Lower lobe of right lung (tissue), 2 donors: ENCODE data around the gene RPS6KA2. TPM values are rescaled to one million over a fixed set of nuclear protein-coding genes. Genes with fewer than 3 reads are reported as not detected.
"Not testable (repeated sequence)": the region's sequence is repeated elsewhere in the genome, so short reads cannot be mapped to it uniquely, and the experiment has no call there.

Experiments used
- ATAC-seq, 2 donors: fragments of 200-7000 bp; cut with Tn5 transposase; one replicate each; pipeline ENCODE4 v1.9.1; 2020 to 2022; ENCODE audit warnings: mild to moderate bottlenecking in 2 of 2, moderate library complexity in 2 of 2
- DNase-seq: peaks from one replicate; pipeline ENCODE4 v3.0.0-alpha.2; 2020
- H3K27ac ChIP-seq: fragments of 200-600 bp; one replicate; pipeline ENCODE4 v1.8.0; 2022
- H3K27me3 ChIP-seq: fragments of 200-600 bp; one replicate; pipeline ENCODE4 v1.8.0; 2022; ENCODE audit warnings: low read depth
- H3K36me3 ChIP-seq: fragments of 200-600 bp; one replicate; pipeline ENCODE4 v1.8.0; 2022; ENCODE audit warnings: mild to moderate bottlenecking
- H3K4me1 ChIP-seq: fragments of 200-600 bp; one replicate; pipeline ENCODE4 v1.8.0; 2022
- H3K4me3 ChIP-seq: fragments of 200-600 bp; one replicate; pipeline ENCODE4 v1.8.0; 2022; ENCODE audit warnings: mild to moderate bottlenecking
- H3K9me3 ChIP-seq: fragments of 200-600 bp; one replicate; pipeline ENCODE4 v1.8.0; 2022
- intact Hi-C: fragments of 100-400 bp; cut with DNase I; formaldehyde crosslinking; loops from one replicate; pipeline ENCODE4 v1.11.0; 2022
- total RNA-seq: library from RNA; stranded (reverse); fragmentation: NEBNext Ultra II Directional; extraction: Animal tissue kit (Norgen Biotek cat#: 25700); gene quantifications from one replicate; pipeline ENCODE4 v1.2.1, GENCODE V29; 2021
- TF ChIP-seq, protein P1 (sequence below): fragments of 200-600 bp; IDR thresholded peaks from one replicate; pipeline ENCODE4 v1.8.0; 2022; ENCODE audit warnings: antibody characterized with exemption, mild to moderate bottlenecking
- donor health status: DM: no; HTN: yes; CAD: no; lungs with severe emphysema.

Gene RPS6KA2
- total RNA-seq, 1 donor from 2014 or later: 102 TPM

DNA sequence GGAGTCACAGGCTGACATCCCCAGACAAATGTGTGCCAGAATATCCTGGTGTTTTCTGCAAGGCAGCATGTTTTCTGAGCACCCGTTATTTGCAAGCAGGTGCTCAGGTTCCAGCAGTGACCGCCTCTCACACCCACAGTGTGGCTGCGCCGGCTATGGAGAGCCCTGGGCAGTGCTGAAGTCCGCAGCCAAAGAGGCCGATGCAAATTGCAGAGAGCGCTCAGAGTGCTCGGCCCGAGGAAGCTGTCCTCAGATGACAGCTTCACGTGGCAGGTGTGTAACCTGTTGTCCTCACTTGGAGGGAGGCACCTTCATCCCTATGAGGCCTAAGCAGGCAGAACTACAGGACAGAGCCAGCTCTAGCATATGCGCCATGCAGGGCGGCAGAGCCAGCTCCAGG, 220.9 kb downstream of the RPS6KA2 start:
- Histone ChIP-seq H3K36me3 (peaks cover 13% of the 10 kb centered on the region), H3K27me3 (peaks cover 4% of the 10 kb centered on the region), H3K4me1 (no peaks in the 10 kb centered on the region), H3K9me3 (no peaks in the 10 kb centered on the region), H3K4me3 (no peak overlapping the region), H3K27ac (no peak overlapping the region)
- TF ChIP-seq, protein P1, sequence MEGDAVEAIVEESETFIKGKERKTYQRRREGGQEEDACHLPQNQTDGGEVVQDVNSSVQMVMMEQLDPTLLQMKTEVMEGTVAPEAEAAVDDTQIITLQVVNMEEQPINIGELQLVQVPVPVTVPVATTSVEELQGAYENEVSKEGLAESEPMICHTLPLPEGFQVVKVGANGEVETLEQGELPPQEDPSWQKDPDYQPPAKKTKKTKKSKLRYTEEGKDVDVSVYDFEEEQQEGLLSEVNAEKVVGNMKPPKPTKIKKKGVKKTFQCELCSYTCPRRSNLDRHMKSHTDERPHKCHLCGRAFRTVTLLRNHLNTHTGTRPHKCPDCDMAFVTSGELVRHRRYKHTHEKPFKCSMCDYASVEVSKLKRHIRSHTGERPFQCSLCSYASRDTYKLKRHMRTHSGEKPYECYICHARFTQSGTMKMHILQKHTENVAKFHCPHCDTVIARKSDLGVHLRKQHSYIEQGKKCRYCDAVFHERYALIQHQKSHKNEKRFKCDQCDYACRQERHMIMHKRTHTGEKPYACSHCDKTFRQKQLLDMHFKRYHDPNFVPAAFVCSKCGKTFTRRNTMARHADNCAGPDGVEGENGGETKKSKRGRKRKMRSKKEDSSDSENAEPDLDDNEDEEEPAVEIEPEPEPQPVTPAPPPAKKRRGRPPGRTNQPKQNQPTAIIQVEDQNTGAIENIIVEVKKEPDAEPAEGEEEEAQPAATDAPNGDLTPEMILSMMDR: no peak
- no peak for ATAC-seq
- intact Hi-C loops: no loop called here
- DNase-seq: no peak

DNA sequence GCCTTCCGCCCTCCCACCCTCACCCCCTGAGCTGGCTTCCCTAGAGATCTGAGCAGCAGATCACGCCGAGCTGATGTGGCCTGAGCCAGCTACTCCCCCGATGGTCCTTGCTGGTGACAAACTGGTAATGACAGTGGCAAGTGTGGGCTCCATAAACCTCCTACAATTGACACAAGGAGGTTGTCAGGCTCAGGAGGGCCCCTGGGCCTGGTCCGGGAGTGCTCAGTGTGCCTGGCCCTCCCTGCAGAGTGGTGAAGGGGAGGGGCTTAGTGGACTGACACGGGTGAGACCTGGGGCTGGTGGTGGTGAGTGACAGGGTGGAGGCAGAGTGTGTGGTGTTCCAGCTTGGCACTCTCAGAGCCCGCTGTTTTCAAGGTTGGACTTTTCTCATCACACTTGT, 221.7 kb downstream of the RPS6KA2 start:
- Histone ChIP-seq H3K4me1 (no peaks in the 10 kb centered on the region), H3K36me3 (peaks cover 5% of the 10 kb centered on the region), H3K27me3 (peaks cover 4% of the 10 kb centered on the region), H3K4me3 (no peak overlapping the region), H3K9me3 (no peaks in the 10 kb centered on the region), H3K27ac (no peak overlapping the region)
- ATAC-seq (peak in 1 of 2 donors; percentile 31), DNase-seq (no peak)
- TF ChIP-seq, protein P1: no peak
- intact Hi-C loops: no loop called here

DNA sequence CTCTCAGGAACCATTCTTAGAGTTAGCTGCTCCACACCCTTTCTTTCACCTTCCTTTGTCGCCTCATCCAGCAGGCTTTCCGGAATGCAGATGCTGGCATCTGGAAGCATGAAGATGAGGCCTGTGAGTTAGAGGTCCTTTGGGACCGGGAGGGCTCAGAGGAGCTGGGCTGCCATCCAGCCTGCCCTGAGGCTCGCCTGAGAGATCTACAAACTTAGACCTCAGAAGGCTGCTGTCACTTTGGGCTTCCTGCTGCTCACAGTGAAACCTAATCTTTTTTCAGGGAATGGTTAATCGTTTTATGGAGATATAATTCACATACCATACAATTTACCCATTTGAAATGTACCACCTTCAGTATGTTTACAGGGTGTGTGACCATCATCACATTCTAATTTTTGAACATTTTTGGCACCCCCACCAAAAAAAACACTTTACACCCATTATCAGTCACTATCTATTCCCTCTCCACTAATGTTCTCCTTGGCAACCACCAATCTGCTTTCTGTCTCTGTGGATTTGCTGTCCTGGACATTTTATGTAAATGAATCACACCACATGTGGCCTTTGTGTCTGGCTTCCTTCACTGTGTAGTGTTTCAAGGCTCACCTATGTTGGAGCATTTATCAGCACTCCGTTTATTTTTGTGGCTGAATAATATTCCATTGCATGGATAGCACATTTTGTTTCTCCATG, 224.3 kb downstream of the RPS6KA2 start:
- H3K27ac ChIP-seq: no peak overlapping the region
- no peaks in the 10 kb centered on the region for H3K4me1 ChIP-seq
- no peak for ATAC-seq
- TF ChIP-seq, protein P1: no peak
- H3K27me3 ChIP-seq: peaks cover 4% of the 10 kb centered on the region
- no peaks in the 10 kb centered on the region for H3K9me3 ChIP-seq
- intact Hi-C loops: no loop called here
- H3K4me3 ChIP-seq: no peak overlapping the region
- no peak for DNase-seq
- no peaks in the 10 kb centered on the region for H3K36me3 ChIP-seq

DNA sequence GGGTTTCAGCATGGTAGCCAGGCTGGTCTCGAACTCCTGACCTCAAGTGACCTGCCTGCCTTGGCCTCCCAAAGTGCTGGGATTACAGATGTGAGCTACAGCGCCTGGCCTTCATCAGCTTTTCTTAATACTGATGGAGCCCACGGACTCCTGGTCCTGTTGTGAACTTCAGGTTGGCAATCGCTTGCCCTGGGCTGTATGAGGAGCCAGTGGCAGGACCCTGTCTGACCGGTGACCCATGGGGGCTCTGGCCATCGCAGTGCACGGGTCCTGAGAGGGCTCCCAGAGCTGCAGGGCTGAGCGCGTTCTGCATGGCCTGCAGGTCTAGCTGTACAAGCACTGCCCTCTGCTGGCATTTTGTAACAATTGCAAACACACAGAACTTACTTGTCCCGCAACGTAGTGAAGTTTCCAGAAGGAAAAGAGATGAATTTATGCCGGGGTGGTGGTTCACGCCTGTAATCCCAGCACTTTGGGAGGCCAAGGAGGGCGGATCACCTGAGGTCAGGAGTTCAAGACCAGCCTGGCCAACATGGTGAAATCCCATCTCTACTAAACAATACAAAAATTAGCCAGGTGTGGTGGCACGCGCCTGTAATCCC, 226.3 kb downstream of the RPS6KA2 start:
- peak; percentile 72 for DNase-seq
- H3K27ac ChIP-seq, H3K36me3 ChIP-seq, H3K27me3 ChIP-seq, H3K4me3 ChIP-seq, intact Hi-C loops, H3K4me1 ChIP-seq, H3K9me3 ChIP-seq: not testable (repeated sequence)
- peak; percentile 86 to 93 for ATAC-seq
- TF ChIP-seq, protein P1: peak; percentile 73

DNA sequence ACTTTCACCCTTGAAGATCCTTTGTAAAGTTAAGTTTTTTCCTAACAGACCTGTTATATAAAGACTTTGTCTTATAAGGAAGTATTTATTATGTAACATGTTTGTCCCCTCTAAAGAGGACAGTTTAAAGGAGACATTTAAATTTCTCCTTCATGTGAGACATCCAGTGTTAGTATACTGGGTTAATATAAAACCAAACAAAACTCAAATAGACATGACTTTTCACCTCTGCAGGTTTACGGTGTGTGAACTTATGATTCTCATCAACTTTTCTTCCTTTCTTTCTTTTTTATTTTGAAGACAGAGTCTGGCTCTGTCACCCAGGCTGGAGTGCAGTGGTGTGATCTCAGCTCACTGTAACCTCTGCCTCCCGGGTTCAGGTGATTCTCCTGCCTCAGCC, 226.9 kb downstream of the RPS6KA2 start:
- intact Hi-C loops: no loop called here
- TF ChIP-seq, protein P1: no peak
- no peak for DNase-seq

More for the DNA sequence above, 226.9 kb downstream of the RPS6KA2 start:
- Histone ChIP-seq H3K27ac (no peak overlapping the region), H3K27me3 (peaks cover 4% of the 10 kb centered on the region), H3K9me3 (no peaks in the 10 kb centered on the region), H3K4me1 (no peaks in the 10 kb centered on the region), H3K4me3 (no peak overlapping the region), H3K36me3 (no peaks in the 10 kb centered on the region)
- peak in 1 of 2 donors; percentile 7 for ATAC-seq
